H1 (cell line): Measurements from ENCODE around the gene OLFML2B. TPM values are rescaled to one million over a fixed set of nuclear protein-coding genes. Genes with fewer than 3 reads are reported as not detected.

Experiments used
- CTCF ChIA-PET: fragments of 300-600 bp; sonication (Branson Sonifier 250); formaldehyde crosslinking; loops from one replicate; lab custom pipeline; 2021; ENCODE audit not compliant: partially characterized antibody; lab: Charles Lee
- POLR2A ChIA-PET: fragments of 300-600 bp; sonication (Branson Sonifier 250); formaldehyde crosslinking; loops from one replicate; lab custom pipeline; 2021; ENCODE audit warnings: inconsistent platforms; ENCODE audit not compliant: partially characterized antibody; lab: Charles Lee
- DNase-seq, 2 experiments: peaks; one replicate each; pipeline versions ENCODE4 v3.0.0 to v3.0.0-alpha.2; 2010 to 2022; ENCODE audit warnings: low spot score in 2 of 2, low read depth in 1 of 2, mixed read lengths in 1 of 2
- FAIRE-seq: peaks from 2 replicates; lab custom pipeline; 2011; peaks lifted over from hg19 to GRCh38; lab: Jason Lieb, UNC
- H2AFZ ChIP-seq: 2 replicates; pipeline ENCODE4 v1.8.1; 2012; ENCODE audit warnings: low read length, inconsistent platforms
- H2AK5ac ChIP-seq: 2 replicates; pipeline ENCODE4 v1.6.1; 2013; ENCODE audit warnings: low read depth, low read length
- H2BK120ac ChIP-seq: replicated peaks from 2 replicates; pipeline ENCODE3; 2013; ENCODE audit warnings: low read depth, low read length, inconsistent platforms
- H2BK12ac ChIP-seq: 2 replicates; pipeline ENCODE4 v1.6.1; 2013; ENCODE audit warnings: low read depth, low read length
- H2BK15ac ChIP-seq: 2 replicates; pipeline ENCODE4 v1.6.1; 2013; ENCODE audit warnings: low read length
- H2BK20ac ChIP-seq: 2 replicates; pipeline ENCODE4 v1.6.1; 2013; ENCODE audit warnings: low read length
- H2BK5ac ChIP-seq: 2 replicates; pipeline ENCODE4 v1.6.1; 2013; ENCODE audit warnings: low read depth, low read length
- H3K14ac ChIP-seq: 2 replicates; pipeline ENCODE4 v1.6.1; 2013; ENCODE audit warnings: inconsistent platforms; ENCODE audit not compliant: insufficient read length
- H3K18ac ChIP-seq: 2 replicates; pipeline ENCODE4 v1.6.1; 2013; ENCODE audit warnings: low read length; ENCODE audit errors: extremely low read depth
- H3K23ac ChIP-seq: 2 replicates; pipeline ENCODE4 v1.6.1; 2013; ENCODE audit warnings: inconsistent platforms; ENCODE audit not compliant: insufficient read length
- H3K23me2 ChIP-seq: 2 replicates; pipeline ENCODE4 v1.6.1; 2013; ENCODE audit warnings: low read depth, low read length
- H3K27ac ChIP-seq: 2 replicates; pipeline ENCODE4 v1.6.1; 2011; ENCODE audit warnings: low read depth, low read length, inconsistent platforms
- H3K27me3 ChIP-seq, 4 experiments: replicated peaks in 1 of 4; 1 replicate in 1 of 4; 2 replicates in 3 of 4; pipeline versions ENCODE4 v1.6.1 to v1.8.1; 2011 to 2013; ENCODE audit warnings: low read length in 3 of 4, mild to moderate bottlenecking in 3 of 4, inconsistent platforms in 2 of 4, mixed read lengths in 2 of 4, moderate library complexity in 1 of 4; ENCODE audit not compliant: control insufficient read depth in 3 of 4, insufficient read depth in 3 of 4; ENCODE audit errors: extremely low read depth in 1 of 4
- H3K36me3 ChIP-seq, 4 experiments: 2 replicates each; pipeline versions ENCODE4 v1.6.1 to v1.8.1; 2011 to 2013; ENCODE audit warnings: mild to moderate bottlenecking in 4 of 4, low read length in 3 of 4, moderate library complexity in 2 of 4, control low read depth in 1 of 4, inconsistent platforms in 1 of 4; ENCODE audit not compliant: insufficient read depth in 4 of 4, control insufficient read depth in 2 of 4
- H3K4ac ChIP-seq: replicated peaks from 2 replicates; pipeline ENCODE3; 2013; ENCODE audit warnings: low read length, low read depth, mixed read lengths, inconsistent platforms; ENCODE audit not compliant: insufficient read length
- H3K4me1 ChIP-seq, 4 experiments: replicated peaks in 1 of 4; 1 replicate in 1 of 4; 2 replicates in 3 of 4; pipeline versions ENCODE4 v1.6.1 to v1.8.1; 2011 to 2013; ENCODE audit warnings: low read length in 3 of 4, inconsistent platforms in 2 of 4, mixed read lengths in 1 of 4; ENCODE audit not compliant: insufficient read depth in 4 of 4, control insufficient read depth in 3 of 4
- H3K4me2 ChIP-seq, 2 experiments: 2 replicates each; pipeline versions ENCODE4 v1.6.1 to v1.8.1; 2011 to 2013; ENCODE audit warnings: low read depth in 2 of 2, low read length in 2 of 2, control low read depth in 1 of 2, inconsistent platforms in 1 of 2, mild to moderate bottlenecking in 1 of 2; ENCODE audit not compliant: insufficient read depth in 1 of 2
- H3K4me3 ChIP-seq, 4 experiments: fragments of 200-600, 300-600 bp in 1 of 4; sonication (generic), shearing (Covaris generic), sonication (Bioruptor Twin) in 1 of 4; 2 replicates each; pipeline versions ENCODE4 v1.5.1 to v1.8.1; 2011 to 2016; ENCODE audit warnings: low read length in 4 of 4, low read depth in 3 of 4, control low read depth in 2 of 4, inconsistent platforms in 2 of 4, mild to moderate bottlenecking in 2 of 4, mixed read lengths in 1 of 4, moderate library complexity in 1 of 4; ENCODE audit not compliant: insufficient read depth in 2 of 4; ENCODE audit errors: extremely low read depth in 1 of 4
- H3K56ac ChIP-seq: replicated peaks from 2 replicates; pipeline ENCODE3; 2013; ENCODE audit warnings: low read depth, mild to moderate bottlenecking, mixed read lengths, low read length, inconsistent platforms; ENCODE audit not compliant: insufficient read length
- H3K79me1 ChIP-seq: 2 replicates; pipeline ENCODE4 v1.6.1; 2013; ENCODE audit warnings: low read depth, low read length, control low read depth
- H3K79me2 ChIP-seq, 2 experiments: 2 replicates each; pipeline versions ENCODE4 v1.6.1 to v1.8.1; 2012 to 2013; ENCODE audit warnings: low read length in 2 of 2, mild to moderate bottlenecking in 2 of 2, inconsistent platforms in 1 of 2; ENCODE audit not compliant: insufficient read depth in 2 of 2, control insufficient read depth in 1 of 2
- H3K9ac ChIP-seq, 4 experiments: replicated peaks in 1 of 4; 1 replicate in 1 of 4; 2 replicates in 3 of 4; pipeline versions ENCODE4 v1.6.1 to v1.8.1; 2011 to 2013; ENCODE audit warnings: low read depth in 3 of 4, low read length in 3 of 4, control low read depth in 2 of 4, mild to moderate bottlenecking in 2 of 4, moderate library complexity in 2 of 4, inconsistent platforms in 1 of 4; ENCODE audit errors: extremely low read depth in 1 of 4
- H3K9me3 ChIP-seq, 2 experiments: 2 replicates each; pipeline versions ENCODE4 v1.6.1 to v1.8.1; 2012 to 2013; ENCODE audit warnings: mild to moderate bottlenecking in 2 of 2, moderate library complexity in 2 of 2, control low read depth in 1 of 2, inconsistent platforms in 1 of 2, low read depth in 1 of 2, low read length in 1 of 2, mixed read lengths in 1 of 2; ENCODE audit not compliant: insufficient read depth in 2 of 2
- H4K20me1 ChIP-seq, 2 experiments: replicated peaks in 1 of 2; 2 replicates each; pipeline versions ENCODE3 to v1.8.1; 2011 to 2013; ENCODE audit warnings: inconsistent platforms in 2 of 2, low read length in 2 of 2, mild to moderate bottlenecking in 1 of 2; ENCODE audit not compliant: insufficient read depth in 2 of 2, control insufficient read depth in 1 of 2
- H4K5ac ChIP-seq: 2 replicates; pipeline ENCODE4 v1.6.1; 2013; ENCODE audit warnings: low read length, low read depth, mixed read lengths, inconsistent platforms; ENCODE audit not compliant: insufficient read length
- H4K8ac ChIP-seq: 2 replicates; pipeline ENCODE4 v1.8.0; 2013; ENCODE audit warnings: mild to moderate bottlenecking, moderate library complexity, low read length, inconsistent platforms; ENCODE audit not compliant: insufficient read depth; ENCODE audit errors: extremely low read depth
- H4K91ac ChIP-seq: replicated peaks from 2 replicates; pipeline ENCODE3; 2013; ENCODE audit warnings: low read length, mixed read lengths, inconsistent platforms; ENCODE audit not compliant: insufficient read length
- CBX8 ChIP-seq: fragments of 300-800, 300-1000 bp; sonication (generic); IDR thresholded peaks from 2 replicates; pipeline ENCODE4 v1.7.1; 2016; ENCODE audit warnings: low read depth, low read length, borderline replicate concordance
- KDM1A ChIP-seq: fragments of 200-600, 300-600 bp; sonication (generic); IDR thresholded peaks from 2 replicates; pipeline ENCODE4 v1.7.1; 2016; ENCODE audit warnings: mild to moderate bottlenecking, low read length, borderline replicate concordance
- POLR2AphosphoS5 ChIP-seq: IDR thresholded peaks from 2 replicates; pipeline ENCODE4 v1.6.1; 2011; ENCODE audit warnings: low read depth, low read length
- SIN3A ChIP-seq, 2 experiments: IDR thresholded peaks in 1 of 2; conservative IDR thresholded peaks in 1 of 2; 2 replicates each; pipeline ENCODE4 v1.6.1; 2011 to 2012; ENCODE audit warnings: low read length in 2 of 2, improper control_type of control experiment in 1 of 2, low read depth in 1 of 2, mild to moderate bottlenecking in 1 of 2
- SP2 ChIP-seq: IDR thresholded peaks from 2 replicates; pipeline ENCODE4 v1.6.1; 2012; ENCODE audit warnings: mild to moderate bottlenecking, low read length, inconsistent platforms
- WGBS, 2 experiments: shearing (Covaris generic) in 1 of 2; methylation state at CpG; one replicate each; pipeline versions ENCODE4 v1.1.6 to v1.1.7; 2013 to 2015; ENCODE audit warnings: low lambda C conversion rate in 2 of 2, mixed read lengths in 2 of 2, inconsistent platforms in 1 of 2, low coverage in 1 of 2, missing lambda C conversion rate in 1 of 2; ENCODE audit not compliant: insufficient replicate concordance in 2 of 2, insufficient coverage in 1 of 2, insufficient read length in 1 of 2; ENCODE audit errors: extremely low coverage in 1 of 2, missing lambda C conversion rate in 1 of 2; 5-methylcytosine and 5-hydroxymethylcytosine counted together
- polyA plus RNA-seq, 7 experiments: library from polyadenylated mRNA; depleted of rRNA in 3 of 7; stranded (reverse) in 5 of 7; unstranded in 2 of 7; fragments of >200 nt in 5 of 7; fragments of 200-250 nt in 2 of 7; gene quantifications; 1 replicate in 5 of 7; 2 replicates in 1 of 7; 4 replicates in 1 of 7; pipeline versions ENCODE4 v1.2.1 to v1.2.3, GENCODE V29; 2011 to 2013; ENCODE audit warnings: missing spikeins in 2 of 7, mixed read lengths in 2 of 7
- total RNA-seq: library from RNA; stranded (reverse); fragmentation: NEBNext Ultra II Directional; extraction: Animal tissue kit (Norgen Biotek cat#: 25700); gene quantifications from 2 replicates; pipeline ENCODE4 v1.2.1, GENCODE V29; 2021
- TF ChIP-seq, protein P1 (sequence below), 3 experiments: IDR thresholded peaks; 1 replicate in 2 of 3; 2 replicates in 1 of 3; pipeline versions ENCODE4 v1.5.1 to v1.6.1; 2011; ENCODE audit warnings: low read length in 3 of 3, mild to moderate bottlenecking in 3 of 3, inconsistent platforms in 2 of 3, low read depth in 1 of 3, moderate library complexity in 1 of 3; ENCODE audit not compliant: insufficient read depth in 1 of 3; ENCODE audit errors: control extremely low read depth in 1 of 3

The OLFML2B gene
- total and polyA plus RNA-seq, 2 of the 8 experiments (the other 6 are each of a cell fraction or from before 2014, with no cell fraction given), result 6.5 to 10.4 TPM

DNA sequence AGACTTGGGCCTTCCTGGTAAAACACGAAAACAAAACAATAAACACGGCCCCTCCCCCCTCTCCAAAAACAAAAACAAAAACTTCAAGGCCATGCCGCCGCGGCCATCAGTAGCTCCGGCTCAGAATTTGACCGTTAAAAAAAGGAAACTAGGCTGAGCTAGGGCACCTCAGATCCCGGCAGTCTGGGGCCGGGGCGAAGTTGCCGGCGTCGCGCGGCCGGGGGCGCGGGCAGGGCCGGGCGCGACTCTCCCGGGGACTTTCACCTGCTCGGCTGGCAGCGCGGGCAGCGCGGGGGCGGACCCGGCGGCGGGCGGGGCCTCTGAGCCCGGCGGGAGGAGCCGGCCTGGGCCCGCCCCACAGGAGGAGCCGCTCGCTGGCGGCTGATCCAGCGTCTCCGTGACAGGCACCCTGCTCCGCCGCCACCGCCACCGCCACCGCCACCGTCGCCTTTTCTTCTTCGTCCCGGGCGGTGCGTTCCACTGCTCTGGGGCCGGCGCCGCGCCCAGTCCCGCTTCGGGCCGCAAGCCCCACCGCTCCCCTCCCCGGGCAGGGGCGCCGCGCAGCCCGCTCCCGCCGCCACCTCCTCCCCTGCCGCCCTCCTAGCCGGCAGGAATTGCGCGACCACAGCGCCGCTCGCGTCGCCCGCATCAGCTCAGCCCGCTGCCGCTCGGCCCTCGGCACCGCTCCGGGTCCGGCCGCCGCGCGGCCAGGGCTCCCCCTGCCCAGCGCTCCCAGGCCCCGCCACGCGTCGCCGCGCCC lies 45.8 kb upstream of the OLFML2B start, which contains the start of gene NOS1AP:
Gene NOS1AP, plus strand, starts transcription at position 358 of the 760 bp plus-strand sequence. CDS start 487 bp downstream, outside the sequence.
- WGBS, 2 experiments, result 2% methylated on average over 42 of the region's 95 CpGs; no CpG with 5 or more reads in 1 of the 2 experiments
- H3K14ac ChIP-seq, result no peak within 1 kb of the TSS
- peaks cover 12% of the 10 kb centered on the region for H3K23me2 ChIP-seq
- no peak within 1 kb of the TSS; the same call in 1 of the 2 replicates for H2BK15ac ChIP-seq
- H3K9ac ChIP-seq, result peak within 1 kb of the TSS; percentile 69 to 85 (median 76)
- peak within 1 kb of the TSS; percentile 19 for H2AFZ ChIP-seq
- peak within 1 kb of the TSS; percentile 72 to 79 (median 76) for H3K4me3 ChIP-seq
- H3K36me3 ChIP-seq, result peaks cover 0 to 3% (median 0%) of the 10 kb centered on the region in 4 experiments; a peak in 2 of 8 replicates
- H3K9me3 ChIP-seq, result peaks cover 3 to 5% of the 10 kb centered on the region in 2 experiments; a peak in 1 of 4 replicates
- FAIRE-seq (no peak), DNase-seq (peak in 1 of 2 experiments; percentile 89)
- no peaks in the 10 kb centered on the region for H3K27me3 ChIP-seq
- no peak within 1 kb of the TSS for H2BK120ac ChIP-seq
- H3K79me2 ChIP-seq, result peaks cover 0 to 37% of the 10 kb centered on the region in 2 experiments; a peak in 3 of 4 replicates
- H4K8ac ChIP-seq, result peak within 1 kb of the TSS; percentile 92
- H2BK12ac ChIP-seq, result peak within 1 kb of the TSS; percentile 56; the same call in 1 of the 2 replicates
- H4K5ac ChIP-seq, result peak within 1 kb of the TSS; percentile 13
- no peak within 1 kb of the TSS for H3K27ac ChIP-seq
- H3K4ac ChIP-seq, result no peak within 1 kb of the TSS
- peaks cover 0 to 2% of the 10 kb centered on the region in 2 experiments for H4K20me1 ChIP-seq
- ChIA-PET CTCF (interaction anchor here (0.7 to 2.2 kb wide), 5 partner anchors 10 to 313 kb away, joined by 3 to 9 read pairs (median 3); no protein-coding TSS in a partner anchor), POLR2A (interaction anchor here (0.6 to 3.1 kb wide), 21 partner anchors 11 to 322 kb away, joined by 3 to 24 read pairs (median 4); no protein-coding TSS in a partner anchor)
- H3K18ac ChIP-seq, result peak within 1 kb of the TSS; percentile 74
- H3K23ac ChIP-seq, result no peak within 1 kb of the TSS
- no peaks in the 10 kb centered on the region for H3K79me1 ChIP-seq
- H3K4me2 ChIP-seq, result peak within 1 kb of the TSS; percentile 97 to 98
- no peak within 1 kb of the TSS for H2BK20ac ChIP-seq
- H3K56ac ChIP-seq, result no peak within 1 kb of the TSS
- H4K91ac ChIP-seq, result peak within 1 kb of the TSS; percentile 35
- H2BK5ac ChIP-seq, result peak within 1 kb of the TSS; percentile 18; the same call in 1 of the 2 replicates
- peaks cover 6 to 32% (median 16%) of the 10 kb centered on the region in 4 experiments; a peak in 6 of 7 replicates for H3K4me1 ChIP-seq
- no peak within 1 kb of the TSS; the same call in none of the 2 replicates for H2AK5ac ChIP-seq
- TF ChIP-seq SP2 (no peak), POLR2AphosphoS5 (no peak), SIN3A (conservative IDR thresholded peaks at IDR 0.05 in 1 of 2, IDR thresholded peaks at IDR 0.05 in 1 of 2; ENCODE audit: low read depth in 1 of 2, low read length in 2 of 2) (0 out of 4 replicates have a peak, but pooled peaks have one; percentile 13 to 37), KDM1A (no peak), CBX8 (no peak)
- TF ChIP-seq, protein P1, sequence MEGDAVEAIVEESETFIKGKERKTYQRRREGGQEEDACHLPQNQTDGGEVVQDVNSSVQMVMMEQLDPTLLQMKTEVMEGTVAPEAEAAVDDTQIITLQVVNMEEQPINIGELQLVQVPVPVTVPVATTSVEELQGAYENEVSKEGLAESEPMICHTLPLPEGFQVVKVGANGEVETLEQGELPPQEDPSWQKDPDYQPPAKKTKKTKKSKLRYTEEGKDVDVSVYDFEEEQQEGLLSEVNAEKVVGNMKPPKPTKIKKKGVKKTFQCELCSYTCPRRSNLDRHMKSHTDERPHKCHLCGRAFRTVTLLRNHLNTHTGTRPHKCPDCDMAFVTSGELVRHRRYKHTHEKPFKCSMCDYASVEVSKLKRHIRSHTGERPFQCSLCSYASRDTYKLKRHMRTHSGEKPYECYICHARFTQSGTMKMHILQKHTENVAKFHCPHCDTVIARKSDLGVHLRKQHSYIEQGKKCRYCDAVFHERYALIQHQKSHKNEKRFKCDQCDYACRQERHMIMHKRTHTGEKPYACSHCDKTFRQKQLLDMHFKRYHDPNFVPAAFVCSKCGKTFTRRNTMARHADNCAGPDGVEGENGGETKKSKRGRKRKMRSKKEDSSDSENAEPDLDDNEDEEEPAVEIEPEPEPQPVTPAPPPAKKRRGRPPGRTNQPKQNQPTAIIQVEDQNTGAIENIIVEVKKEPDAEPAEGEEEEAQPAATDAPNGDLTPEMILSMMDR (IDR thresholded peaks at IDR 0.05; ENCODE audit: control extremely low read depth in 1 of 3, insufficient read depth in 1 of 3, low read depth in 1 of 3, low read length in 3 of 3), result no peak
